ENCODE measurements around the gene IBTK.

DNA sequence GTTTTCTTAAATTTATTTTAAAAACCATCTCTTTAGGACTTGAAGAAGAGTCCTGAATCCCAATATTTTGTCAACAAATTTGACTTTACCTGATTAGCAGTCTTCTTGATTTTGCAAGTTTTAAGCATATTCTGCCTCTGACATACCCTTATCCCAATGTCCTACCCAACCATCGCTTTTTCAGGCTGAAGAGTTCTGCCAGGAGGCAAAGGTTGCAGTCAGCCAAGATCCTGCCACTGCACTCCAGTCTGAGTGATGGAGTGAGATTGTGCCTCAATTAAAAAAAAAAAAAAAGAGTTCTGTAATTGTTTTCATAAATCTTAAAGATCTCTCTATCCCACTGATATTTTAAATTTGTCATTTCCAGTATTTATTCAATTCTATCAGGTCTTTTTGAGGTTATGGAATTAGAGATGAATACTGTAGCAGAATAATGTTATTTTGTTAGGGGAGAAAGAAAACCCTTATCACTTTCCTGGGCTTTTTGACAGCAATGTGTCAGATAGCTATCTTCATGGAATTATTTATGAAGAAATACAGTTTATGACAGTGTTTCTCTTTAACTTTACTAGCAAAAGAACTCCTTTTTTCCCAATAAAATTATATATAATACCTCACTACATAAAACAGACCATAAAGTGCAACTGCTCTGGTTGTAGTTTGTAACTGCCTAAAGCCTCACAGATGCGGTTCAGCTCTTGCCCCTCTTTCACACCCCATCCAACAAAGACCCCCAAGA is 78.2 kb downstream of the IBTK start:
- TF ChIP-seq, protein P1, sequence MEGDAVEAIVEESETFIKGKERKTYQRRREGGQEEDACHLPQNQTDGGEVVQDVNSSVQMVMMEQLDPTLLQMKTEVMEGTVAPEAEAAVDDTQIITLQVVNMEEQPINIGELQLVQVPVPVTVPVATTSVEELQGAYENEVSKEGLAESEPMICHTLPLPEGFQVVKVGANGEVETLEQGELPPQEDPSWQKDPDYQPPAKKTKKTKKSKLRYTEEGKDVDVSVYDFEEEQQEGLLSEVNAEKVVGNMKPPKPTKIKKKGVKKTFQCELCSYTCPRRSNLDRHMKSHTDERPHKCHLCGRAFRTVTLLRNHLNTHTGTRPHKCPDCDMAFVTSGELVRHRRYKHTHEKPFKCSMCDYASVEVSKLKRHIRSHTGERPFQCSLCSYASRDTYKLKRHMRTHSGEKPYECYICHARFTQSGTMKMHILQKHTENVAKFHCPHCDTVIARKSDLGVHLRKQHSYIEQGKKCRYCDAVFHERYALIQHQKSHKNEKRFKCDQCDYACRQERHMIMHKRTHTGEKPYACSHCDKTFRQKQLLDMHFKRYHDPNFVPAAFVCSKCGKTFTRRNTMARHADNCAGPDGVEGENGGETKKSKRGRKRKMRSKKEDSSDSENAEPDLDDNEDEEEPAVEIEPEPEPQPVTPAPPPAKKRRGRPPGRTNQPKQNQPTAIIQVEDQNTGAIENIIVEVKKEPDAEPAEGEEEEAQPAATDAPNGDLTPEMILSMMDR (IDR thresholded peaks at IDR 0.05; ENCODE audit: low read depth, low read length, missing input control) = no peak
- TF ChIP-seq YY1 (IDR thresholded peaks at IDR 0.05) (no peak), GABPA (IDR thresholded peaks at IDR 0.05 in 1 of 2, conservative IDR thresholded peaks at IDR 0.05 in 1 of 2) (no peak), RXRA (IDR thresholded peaks at IDR 0.05) (no peak)

Data from liver (tissue), 3 donors.